T-helper 22 cell (primary cell): ENCODE results near the gene C1orf232.

Source experiments
- DNase-seq: peaks from one replicate; pipeline ENCODE4 v3.0.0-alpha.2; 2020; ENCODE audit warnings: low read depth

The C1orf232 gene

DNA sequence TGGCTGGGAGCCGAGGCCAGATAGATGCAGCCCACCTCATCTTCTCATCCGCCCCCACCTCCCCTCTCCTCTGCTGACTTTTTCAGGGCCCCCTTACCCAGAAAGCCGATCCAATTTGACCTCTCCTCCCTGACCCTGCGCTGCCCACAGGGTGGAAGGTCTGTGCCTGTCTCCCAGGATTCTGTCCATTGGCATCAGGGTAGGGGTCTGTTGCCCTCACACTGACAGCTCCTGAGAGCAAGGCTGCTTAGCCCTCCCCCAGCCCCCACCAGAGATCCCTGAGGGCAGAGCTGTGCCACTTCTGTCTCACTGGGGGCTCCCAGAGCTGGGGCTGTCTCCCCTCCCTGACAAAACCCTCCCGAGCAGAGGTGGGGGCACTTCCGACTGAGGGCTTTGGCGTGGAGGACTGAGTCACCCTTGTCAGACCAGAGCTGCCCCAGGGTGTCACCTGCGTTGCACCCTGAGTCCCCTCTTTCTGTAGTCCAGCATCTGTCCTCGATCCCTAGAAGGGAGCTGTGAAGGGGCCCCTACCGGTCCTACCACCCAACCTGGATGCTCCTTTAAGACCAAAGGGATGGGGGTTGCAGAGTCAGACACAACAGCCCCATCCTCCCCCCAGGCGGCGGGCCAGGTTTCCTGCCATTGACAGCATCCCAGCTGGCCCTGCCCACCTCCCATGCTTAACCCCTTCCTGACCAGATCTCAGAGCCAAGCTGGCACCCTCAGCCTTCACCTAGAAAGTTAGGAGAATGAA lies 12.3 kb downstream of the C1orf232 start:
- no peak for DNase-seq

GRCh38 chr1:26155370-26156284 lies 13.1 kb downstream of the C1orf232 start:
- DNase-seq, result no peak

GRCh38 chr1:26154750-26155149 lies 14.0 kb downstream of the C1orf232 start:
- DNase-seq, result no peak

- DNase-seq, result no peak
Measured at GRCh38 chr1:26153966-26154532, 14.7 kb downstream of the C1orf232 start.

DNA sequence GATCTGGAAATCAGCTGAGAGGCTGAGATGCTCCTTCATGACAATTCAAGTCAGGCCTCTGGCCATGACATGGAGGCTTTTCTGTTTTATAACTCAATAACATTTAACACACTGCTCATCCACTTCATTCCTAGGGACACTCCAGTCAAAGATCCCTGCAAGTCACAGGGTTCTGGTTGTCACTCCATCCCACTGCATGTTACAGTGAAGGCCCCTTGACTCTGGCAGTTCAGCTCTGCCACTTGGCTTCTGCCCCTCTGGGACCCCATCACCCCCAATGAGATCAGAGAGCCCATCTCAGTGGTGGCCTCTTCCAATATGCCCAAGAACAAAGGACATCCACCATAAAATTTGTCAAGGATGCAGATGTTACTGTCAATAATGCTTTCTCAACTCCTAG lies 19.9 kb downstream of the C1orf232 start:
- DNase-seq, result no peak

GRCh38 chr1:26145960-26146294 lies 22.8 kb downstream of the C1orf232 start:
- DNase-seq, result no peak

DNA sequence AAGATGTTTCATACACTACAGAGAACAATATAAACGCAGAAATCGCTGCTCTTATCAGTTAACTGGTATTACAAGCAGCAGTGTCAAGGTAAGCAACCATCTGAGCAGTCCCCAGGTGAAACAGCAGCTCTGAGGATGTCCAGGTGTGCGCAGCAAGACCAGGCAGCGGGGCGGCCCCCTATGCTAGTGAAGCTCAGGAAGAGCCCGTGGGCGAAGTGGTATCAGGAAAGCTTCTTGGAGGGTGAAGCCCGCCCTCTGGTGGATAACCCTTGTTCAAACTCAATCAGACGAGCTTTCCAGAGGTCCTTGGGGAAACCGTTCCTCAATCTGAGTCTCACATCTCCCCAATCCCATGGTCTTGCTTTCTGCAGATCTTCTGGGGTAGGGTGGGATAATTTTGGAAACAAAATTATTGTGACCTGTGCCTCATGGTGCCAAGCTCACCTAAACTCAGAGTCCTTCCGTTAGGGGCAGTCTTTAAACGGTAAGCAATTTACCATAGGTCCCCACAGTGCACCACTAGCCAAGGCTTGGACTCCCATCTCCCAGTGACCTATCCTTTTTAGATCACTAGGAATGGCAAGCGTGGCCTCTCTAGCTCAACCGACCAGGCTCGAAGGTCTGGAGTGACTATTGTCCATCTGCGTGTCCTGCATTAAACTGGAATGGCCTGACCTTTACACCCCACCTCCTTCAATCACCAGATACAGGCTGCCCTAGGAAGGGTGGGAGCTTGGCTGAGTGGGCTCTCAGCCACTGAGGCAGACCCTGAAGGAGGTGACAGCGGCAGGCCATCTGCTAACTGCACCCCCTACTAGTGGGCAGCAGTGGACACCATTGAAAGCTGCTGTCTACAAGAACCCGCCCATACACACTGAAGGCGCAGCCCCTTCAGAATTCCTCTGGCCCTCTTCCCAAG lies 23.5 kb downstream of the C1orf232 start:
- DNase-seq, result peak; percentile 57

DNA sequence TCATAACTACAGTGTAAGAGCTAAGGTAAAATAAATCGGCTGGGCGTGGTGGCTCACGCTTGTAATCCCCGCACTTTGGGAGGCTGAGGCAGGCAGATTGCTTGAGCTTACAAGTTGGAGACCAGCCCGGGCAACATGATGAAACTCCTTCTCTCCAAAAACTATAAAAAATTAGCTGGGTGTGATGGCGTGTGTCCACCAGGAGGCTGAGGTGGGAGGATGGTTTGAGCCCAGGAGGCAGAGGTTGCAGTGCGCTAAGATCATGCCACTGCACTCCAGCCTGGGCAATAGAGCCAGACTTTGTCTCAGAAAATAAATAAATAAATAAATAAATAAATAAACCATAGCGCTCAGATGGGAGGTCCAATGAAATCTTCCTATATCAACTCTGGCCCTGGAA lies 26.6 kb downstream of the C1orf232 start:
- DNase-seq, result no peak

DNA sequence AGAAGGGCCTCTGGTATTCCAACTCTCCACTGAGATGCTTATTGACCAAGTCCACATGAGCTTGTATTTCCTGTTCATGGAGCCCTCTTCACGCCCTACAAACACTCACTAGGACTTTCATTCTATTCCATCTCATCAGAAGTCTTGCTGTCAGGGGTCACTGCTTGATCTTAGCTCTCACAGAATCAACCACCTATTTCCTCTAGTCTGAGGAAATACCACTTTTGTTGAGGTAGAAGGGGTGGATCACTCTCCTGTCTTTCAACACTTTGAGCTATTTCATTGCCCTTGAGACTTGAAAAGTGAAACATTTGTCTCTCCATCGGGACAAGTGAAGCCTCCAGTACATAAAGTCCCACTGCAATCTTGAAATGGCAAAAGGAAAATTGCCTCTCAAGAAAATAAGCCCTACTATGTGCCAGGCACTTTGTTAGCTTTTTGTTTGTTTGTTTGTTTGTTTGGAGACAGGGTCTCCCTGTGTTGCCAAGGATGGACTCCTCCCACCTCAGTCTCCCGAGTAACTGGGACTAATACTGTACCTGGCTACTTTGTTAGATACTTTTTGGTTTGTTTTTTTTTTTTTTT lies 29.7 kb downstream of the C1orf232 start:
- no peak for DNase-seq

GRCh38 chr1:26134466-26134865 lies 34.3 kb downstream of the C1orf232 start:
- no peak for DNase-seq

- no peak for DNase-seq
Measured at GRCh38 chr1:26132834-26133167, 36.0 kb downstream of the C1orf232 start.

DNA sequence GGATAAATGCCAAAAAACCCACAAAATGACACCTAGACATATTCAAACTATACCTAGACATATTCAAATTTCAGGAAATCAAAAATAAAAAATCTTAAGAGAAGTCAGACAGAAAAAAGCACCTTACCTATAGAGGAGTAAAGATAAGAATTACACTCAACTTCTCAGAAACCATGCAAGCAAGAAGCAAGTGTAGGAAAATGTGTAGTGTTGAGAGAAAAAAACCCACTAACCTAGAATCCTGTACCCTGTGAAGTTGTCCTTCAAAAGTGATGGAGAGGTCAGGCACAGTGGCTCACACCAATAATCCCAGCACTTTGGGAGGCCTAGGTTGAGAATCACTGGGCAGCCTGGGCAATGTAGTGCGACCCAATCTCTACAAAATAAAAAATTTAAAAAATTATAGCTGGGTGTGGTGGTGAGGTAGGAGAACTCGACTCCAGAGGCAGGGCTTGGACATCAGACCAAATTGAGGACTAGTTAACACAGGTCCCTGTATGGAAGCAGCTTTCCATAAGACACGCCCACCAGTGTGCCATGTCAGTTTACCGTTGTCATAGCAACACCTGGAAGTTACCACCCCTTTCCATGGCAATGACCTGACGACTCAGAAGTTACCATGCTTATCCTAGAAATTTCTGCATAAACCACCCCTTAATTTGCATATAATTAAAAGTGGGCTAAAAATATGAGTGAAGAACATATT lies 36.5 kb downstream of the C1orf232 start:
- no peak for DNase-seq

DNA sequence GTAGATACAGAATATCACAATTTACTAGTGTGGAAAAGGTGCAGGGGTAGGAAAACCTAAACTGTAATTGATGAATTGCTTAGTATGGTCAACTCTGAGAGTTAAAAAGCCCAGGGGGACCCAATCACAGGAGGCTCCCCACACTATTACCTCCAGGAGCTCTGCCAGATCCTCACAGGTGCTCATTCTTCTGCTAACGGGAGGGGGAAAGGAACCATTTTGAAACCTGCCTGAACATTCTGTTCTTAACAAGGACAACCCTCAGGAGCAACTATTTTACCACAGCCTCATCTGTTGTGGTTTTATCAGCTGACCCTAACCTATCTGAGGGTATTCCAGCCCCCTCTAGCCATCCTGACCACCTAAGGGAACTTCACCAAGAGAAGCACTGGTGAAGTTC lies 38.1 kb downstream of the C1orf232 start:
- DNase-seq, result no peak

GRCh38 chr1:26129778-26130177 lies 39.0 kb downstream of the C1orf232 start:
- DNase-seq, result no peak

DNA sequence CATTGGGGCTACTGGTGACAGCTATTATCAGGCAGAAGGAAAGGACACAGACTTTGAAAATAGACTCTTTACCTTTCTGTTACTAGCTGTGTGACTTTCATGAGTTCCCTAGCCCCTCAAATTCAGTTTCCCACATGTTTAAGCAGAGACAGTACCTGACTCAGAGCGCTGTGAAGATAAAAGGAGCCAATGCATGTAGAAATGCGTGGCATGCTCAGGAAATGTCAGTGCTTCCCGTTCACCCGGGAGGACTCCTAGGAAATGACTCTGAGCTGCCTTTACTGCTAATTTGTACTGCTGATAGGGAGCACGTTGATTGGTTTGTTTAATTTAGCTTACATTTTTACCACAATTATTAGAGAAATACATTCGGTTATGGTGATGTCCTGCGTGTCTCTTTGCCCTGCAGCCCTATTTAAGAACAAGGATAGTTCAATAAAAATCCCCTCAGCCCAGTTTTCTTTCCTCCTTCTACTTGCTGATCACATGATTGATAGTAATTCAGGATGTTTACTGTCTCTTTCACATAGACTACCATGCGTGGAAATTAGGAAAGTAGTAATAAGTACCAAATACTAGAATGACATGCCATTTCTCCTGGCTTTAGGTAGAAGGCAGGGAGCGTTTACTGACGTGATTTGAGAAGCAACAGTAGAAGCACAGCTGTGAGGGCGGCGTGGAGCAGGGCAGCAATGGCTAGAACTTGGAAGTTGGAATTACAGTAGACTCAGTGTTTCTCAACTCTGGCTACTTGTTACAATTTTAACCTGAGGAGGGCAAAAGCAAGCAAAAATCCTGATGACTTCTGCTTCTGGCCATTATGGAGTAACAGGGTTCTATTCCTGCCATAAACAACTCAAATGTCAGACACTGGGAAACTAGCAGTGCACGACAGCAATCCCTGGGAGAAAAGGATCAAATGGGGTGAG lies 41.3 kb downstream of the C1orf232 start:
- peak; percentile 9 for DNase-seq

- peak; percentile 60 for DNase-seq
Measured at GRCh38 chr1:26126321-26127084, 42.3 kb downstream of the C1orf232 start.

- DNase-seq, result no peak
Measured at GRCh38 chr1:26125946-26126320, 42.8 kb downstream of the C1orf232 start.

DNA sequence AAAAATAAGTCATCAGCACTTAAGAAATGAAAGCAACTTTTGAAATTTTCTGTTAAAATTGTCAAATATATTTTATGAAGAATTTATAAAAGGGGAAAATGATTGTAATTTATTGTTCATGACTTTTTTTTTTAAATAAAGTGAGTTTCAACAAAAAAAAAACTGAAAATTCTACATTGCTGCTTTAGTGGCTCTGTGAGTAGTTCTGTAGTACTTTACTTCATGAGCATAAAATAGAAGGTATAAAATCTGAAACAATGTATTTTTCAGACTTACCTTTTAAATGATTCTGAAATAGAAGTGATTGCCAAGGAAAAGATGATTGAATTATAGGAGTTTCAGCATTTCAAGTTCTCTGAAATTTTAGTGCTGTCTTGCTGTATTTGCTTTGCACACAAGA lies 43.4 kb downstream of the C1orf232 start:
- DNase-seq, result no peak
